22Rv1 (cell line): ENCODE data around the gene EXOC3.

Source experiments
- H3K27ac ChIP-seq: fragments of 450-650 bp; 2 replicates; pipeline ENCODE4 v1.5.1; 2017
- CTCF ChIP-seq: fragments of 450-650 bp; IDR thresholded peaks from 2 replicates; pipeline ENCODE4 v1.5.1; 2017; ENCODE audit warnings: mild to moderate bottlenecking
- ZFX ChIP-seq: fragments of 450-650 bp; IDR thresholded peaks from 2 replicates; pipeline ENCODE4 v1.6.1; 2017; ENCODE audit warnings: antibody characterized with exemption, borderline replicate concordance

The EXOC3 gene

GRCh38 chr5:457195-457961 lies 14.4 kb downstream of the EXOC3 start:
- no peak overlapping the region for H3K27ac ChIP-seq
- TF ChIP-seq CTCF (no peak), ZFX (no peak)

GRCh38 chr5:458547-459353 lies 15.8 kb downstream of the EXOC3 start:
- no peak for TF ChIP-seq CTCF
- no peak for TF ChIP-seq ZFX
- H3K27ac ChIP-seq, result no peak overlapping the region

GRCh38 chr5:459562-460272 lies 16.7 kb downstream of the EXOC3 start:
- H3K27ac ChIP-seq, result no peak overlapping the region
- TF ChIP-seq CTCF, result no peak
- TF ChIP-seq ZFX, result no peak

GRCh38 chr5:460273-460625 lies 17.3 kb downstream of the EXOC3 start:
- TF ChIP-seq ZFX (no peak), CTCF (no peak)
- no peak overlapping the region for H3K27ac ChIP-seq

- TF ChIP-seq ZFX (no peak), CTCF (no peak)
- no peak overlapping the region for H3K27ac ChIP-seq
Observed at GRCh38 chr5:462051-462481, 19.1 kb downstream of the EXOC3 start.

- TF ChIP-seq CTCF (no peak), ZFX (no peak)
- H3K27ac ChIP-seq, result no peak overlapping the region
Observed at GRCh38 chr5:463301-463700, 20.3 kb downstream of the EXOC3 start.
